GM18951 (cell line): ENCODE results near the gene AUTS2.

ENCODE experiments used
- POLR2A ChIP-seq: IDR thresholded peaks from 4 replicates; pipeline ENCODE4 v1.6.1; 2011; ENCODE audit warnings: mild to moderate bottlenecking; ENCODE audit not compliant: insufficient read length, insufficient read depth; ENCODE audit errors: extremely low read depth
- in situ Hi-C: fragments of 300-500 bp; cut with MboI; formaldehyde crosslinking; loops from one replicate; pipeline ENCODE4 v1.12.0; 2022; ENCODE audit warnings: low sequenced_read_pairs, mixed read lengths, inconsistent platforms; ENCODE audit not compliant: unreplicated experiment

Gene AUTS2

GRCh38 chr7:69657985-69658384, 59.7 kb downstream of the AUTS2 start:
- in situ Hi-C loops = no loop called here

GRCh38 chr7:69659983-69660382, 61.7 kb downstream of the AUTS2 start:
- no peak for TF ChIP-seq POLR2A
- in situ Hi-C loops = no loop called here

More at GRCh38 chr7:69657985-69658384, 59.7 kb downstream of the AUTS2 start:
- TF ChIP-seq POLR2A = no peak

- in situ Hi-C loops = no loop called here
- TF ChIP-seq POLR2A = no peak
These were observed 63.1 kb downstream of the AUTS2 start for GRCh38 chr7:69661342-69661741.

- no peak for TF ChIP-seq POLR2A
- in situ Hi-C loops = no loop called here
These were observed 65.9 kb downstream of the AUTS2 start for GRCh38 chr7:69663911-69664832.

GRCh38 chr7:69665369-69665768, 67.1 kb downstream of the AUTS2 start:
- in situ Hi-C loops = no loop called here
- no peak for TF ChIP-seq POLR2A

GRCh38 chr7:69668339-69668870, 70.1 kb downstream of the AUTS2 start:
- in situ Hi-C loops = no loop called here
- TF ChIP-seq POLR2A = no peak

- in situ Hi-C loops = no loop called here
- no peak for TF ChIP-seq POLR2A
These were observed 72.4 kb downstream of the AUTS2 start for GRCh38 chr7:69670701-69671100.

- TF ChIP-seq POLR2A = no peak
- in situ Hi-C loops = no loop called here
These were observed 74.8 kb downstream of the AUTS2 start for GRCh38 chr7:69673074-69673473.

GRCh38 chr7:69674701-69675182, 76.5 kb downstream of the AUTS2 start:
- in situ Hi-C loops = no loop called here
- no peak for TF ChIP-seq POLR2A

GRCh38 chr7:69676247-69676646, 78.0 kb downstream of the AUTS2 start:
- TF ChIP-seq POLR2A = no peak
- in situ Hi-C loops = no loop called here

GRCh38 chr7:69677054-69677852, 79.0 kb downstream of the AUTS2 start:
- in situ Hi-C loops = no loop called here

GRCh38 chr7:69677881-69678493, 79.7 kb downstream of the AUTS2 start:
- in situ Hi-C loops = no loop called here

More at GRCh38 chr7:69677054-69677852, 79.0 kb downstream of the AUTS2 start:
- TF ChIP-seq POLR2A = no peak

More at GRCh38 chr7:69677881-69678493, 79.7 kb downstream of the AUTS2 start:
- TF ChIP-seq POLR2A = no peak
